ENCODE data around the gene PDZD2.

PDZD2 gene

Small RNA genes within 50 kb of the gene (small RNA-seq; reads per million reads assigned to genes)
- gene AC025458.1 (0 reads per million in 2 experiments), gene MIR4279 (0 reads per million in 2 experiments), gene RF00019 (0 reads per million in 2 experiments), gene RNU6-358P (0 reads per million in 2 experiments), gene RNU6-363P (0 to 0.04 reads per million in 2 experiments), gene RNU6-760P (0 reads per million in 2 experiments)

Measured in SK-N-DZ (cell line).